K562 (cell line): Measurements from ENCODE around the gene LAMTOR1. TPM values are rescaled to one million over a fixed set of nuclear protein-coding genes. Genes with fewer than 3 reads are reported as not detected.
A peak's percentile ranks its signal among the peaks of the same experiment; 100 is the strongest.

Experiments used
- ATF3 ChIP-seq, 2 experiments: fragments of 450-650 bp in 1 of 2; sonication (generic) in 1 of 2; formaldehyde crosslinking in 1 of 2; IDR thresholded peaks in 1 of 2; conservative IDR thresholded peaks in 1 of 2; 2 replicates each; pipeline versions ENCODE4 v1.6.1 to v1.8.1; 2016 to 2023; ENCODE audit warnings: mild to moderate bottlenecking in 2 of 2, moderate library complexity in 2 of 2, inconsistent platforms in 1 of 2, missing genetic modification reagents in 1 of 2
- ATF4 ChIP-seq: fragments of 450-650 bp; formaldehyde crosslinking; IDR thresholded peaks from 2 replicates; pipeline ENCODE4 v1.4.0; 2022; ENCODE audit warnings: mild to moderate bottlenecking, moderate library complexity
- CBFA2T2 ChIP-seq: fragments of 450-650 bp; conservative IDR thresholded peaks from 2 replicates; pipeline ENCODE4 v1.6.1; 2017; ENCODE audit warnings: mild to moderate bottlenecking
- CHAMP1 ChIP-seq: fragments of 450-650 bp; IDR thresholded peaks from 2 replicates; pipeline ENCODE4 v1.6.1; 2016; ENCODE audit warnings: mild to moderate bottlenecking
- FOXA3 ChIP-seq, 2 experiments: fragments of 450-650 bp in 1 of 2; sonication (generic) in 1 of 2; formaldehyde crosslinking; IDR thresholded peaks in 1 of 2; conservative IDR thresholded peaks in 1 of 2; 2 replicates each; pipeline versions ENCODE4 v1.4.0 to v1.8.0; 2020 to 2022; ENCODE audit warnings: mild to moderate bottlenecking in 2 of 2, missing genetic modification reagents in 1 of 2
- MCM5 ChIP-seq: fragments of 450-650 bp; IDR thresholded peaks from 2 replicates; pipeline ENCODE4 v1.6.1; 2016; ENCODE audit warnings: low read depth
- MTA1 ChIP-seq: fragments of 450-650 bp; IDR thresholded peaks from 2 replicates; pipeline ENCODE4 v1.6.1; 2017; ENCODE audit warnings: borderline replicate concordance
- POLR2G ChIP-seq: fragments of 200-400 bp; formaldehyde crosslinking; IDR thresholded peaks from 2 replicates; pipeline ENCODE4 v1.6.1; 2017; ENCODE audit warnings: low read depth, mild to moderate bottlenecking, antibody characterized with exemption, low read length, moderate library complexity
- PRMT5 ChIP-seq: sonication (generic); formaldehyde crosslinking; IDR thresholded peaks from 2 replicates; pipeline ENCODE4 v1.5.0; 2020; ENCODE audit warnings: missing genetic modification reagents
- PTRF ChIP-seq: fragments of 450-650 bp; IDR thresholded peaks from 2 replicates; pipeline ENCODE4 v1.6.1; 2016; ENCODE audit warnings: mild to moderate bottlenecking, missing genetic modification characterization, missing compliant biosample characterization
- SOX6 ChIP-seq: fragments of 450-650 bp; IDR thresholded peaks from 2 replicates; pipeline ENCODE4 v1.6.1; 2014; ENCODE audit warnings: mild to moderate bottlenecking
- TCF7L2 ChIP-seq: fragments of 150-350 bp; IDR thresholded peaks from 2 replicates; pipeline ENCODE4 v1.6.1; 2016; ENCODE audit warnings: low read depth, mild to moderate bottlenecking, low read length, moderate library complexity
- TFAM ChIP-seq: fragments of 250-450 bp; sonication (Bioruptor Pico); conservative IDR thresholded peaks from 2 replicates; pipeline ENCODE4 v1.5.0; 2021; ENCODE audit warnings: mild to moderate bottlenecking, moderate library complexity
- ZKSCAN1 ChIP-seq: fragments of 150-350 bp; IDR thresholded peaks from 2 replicates; pipeline ENCODE4 v1.6.1; 2016; ENCODE audit warnings: low read depth, low read length
- ZNF592 ChIP-seq: fragments of 450-650 bp; IDR thresholded peaks from 2 replicates; pipeline ENCODE4 v1.6.1; 2017; ENCODE audit warnings: antibody characterized with exemption, mild to moderate bottlenecking
- polyA plus RNA-seq, 8 experiments: library from polyadenylated mRNA; depleted of rRNA in 4 of 8; stranded (reverse) in 5 of 8; unstranded in 3 of 8; fragments of >200 nt; fragmentation: Nextera tagmentation in 2 of 8; fragmentation: Illumina TruSeq in 1 of 8; extraction: Ambion mirVana in 2 of 8; extraction: Trizol in 1 of 8; gene quantifications; 2 replicates each; pipeline versions ENCODE4 v1.2.1 to v1.2.3, GENCODE V29; 2011 to 2014; ENCODE audit warnings: inconsistent platforms in 1 of 8, missing spikeins in 1 of 8
- total RNA-seq, 7 experiments: library from RNA; depleted of rRNA in 6 of 7; stranded (reverse); fragments of >200 nt in 6 of 7; fragmentation: Illumina TruSeq in 2 of 7; extraction: Trizol in 2 of 7; gene quantifications; 2 replicates each; pipeline versions ENCODE4 v1.2.1 to v1.2.3, GENCODE V29; 2011 to 2021; ENCODE audit warnings: low replicate concordance in 1 of 7
- TF ChIP-seq, protein P1 (sequence below): sonication (generic); formaldehyde crosslinking; IDR thresholded peaks from 2 replicates; pipeline ENCODE4 v1.8.1; 2023; ENCODE audit warnings: mild to moderate bottlenecking, missing genetic modification reagents

Gene LAMTOR1
- total and polyA plus RNA-seq, 9 of the 15 experiments (the other 6 are each of a cell fraction or from before 2014, with no cell fraction given): 62.6 to 104 (median 85.3) TPM

DNA sequence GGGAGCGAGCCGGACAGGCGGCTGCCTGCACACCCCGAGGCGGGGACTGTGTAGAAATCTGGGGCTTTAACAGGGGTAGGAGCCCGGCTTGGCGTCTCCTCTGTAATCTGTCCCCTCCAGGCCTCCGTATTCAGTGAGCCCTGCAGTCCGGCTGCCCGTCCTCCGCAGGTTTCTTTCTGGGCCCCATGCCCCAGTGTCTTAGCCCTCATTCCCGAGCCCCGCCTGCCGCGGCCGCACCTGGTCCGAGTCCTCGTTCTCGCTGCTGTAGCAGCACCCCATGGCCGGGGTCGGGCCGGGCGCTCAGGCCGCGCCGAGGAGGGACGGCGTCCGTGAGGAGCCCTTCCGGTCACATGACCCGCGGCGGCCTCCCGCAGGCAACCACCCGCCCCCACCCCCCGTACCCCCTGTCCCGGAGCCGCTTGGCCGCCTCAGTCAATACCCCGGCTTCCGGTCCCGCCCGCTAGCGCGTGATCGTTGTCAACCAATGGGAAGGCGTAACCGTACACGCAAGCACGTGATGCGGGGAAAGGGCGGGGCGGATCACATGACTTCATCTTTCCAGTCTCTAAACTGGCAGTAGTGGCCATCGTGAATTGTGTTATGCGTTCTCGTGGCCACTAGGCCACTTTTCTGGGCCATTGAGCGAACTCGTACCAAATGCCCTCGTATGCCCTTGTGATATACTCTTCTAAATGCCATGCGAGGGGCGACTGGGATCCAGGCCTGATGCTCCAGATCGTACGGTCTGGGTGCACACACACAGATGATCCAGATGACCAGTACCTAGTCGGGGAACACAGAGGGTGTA lies at the start of gene LAMTOR1 (continued):
- TF ChIP-seq CHAMP1 (no peak), SOX6 (peak; percentile 57; the same call in 1 of the 2 replicates), ZNF592 (peak; percentile 95), MTA1 (peak; percentile 49; the same call in 1 of the 2 replicates), PTRF (tag) (no peak), PRMT5 (CRISPR knock-in tag) (0 out of 2 replicates have a peak, but pooled peaks have one; percentile 17), POLR2G (peak; percentile 96), TCF7L2 (no peak), TFAM (CRISPR knock-in tag) (no peak), ATF4 (CRISPR knock-in tag) (no peak), FOXA3 (CRISPR knock-in tag; conservative IDR thresholded peaks at IDR 0.05 in 1 of 2, IDR thresholded peaks at IDR 0.05 in 1 of 2) (peak; percentile 48 to 85; a peak in 3 of 4 replicates), CBFA2T2 (peak; percentile 96), ATF3 (IDR thresholded peaks at IDR 0.05) (peak; percentile 57), ATF3 (CRISPR knock-in tag; conservative IDR thresholded peaks at IDR 0.05) (no peak), ZKSCAN1 (no peak), MCM5 (no peak)
- TF ChIP-seq, protein P1, sequence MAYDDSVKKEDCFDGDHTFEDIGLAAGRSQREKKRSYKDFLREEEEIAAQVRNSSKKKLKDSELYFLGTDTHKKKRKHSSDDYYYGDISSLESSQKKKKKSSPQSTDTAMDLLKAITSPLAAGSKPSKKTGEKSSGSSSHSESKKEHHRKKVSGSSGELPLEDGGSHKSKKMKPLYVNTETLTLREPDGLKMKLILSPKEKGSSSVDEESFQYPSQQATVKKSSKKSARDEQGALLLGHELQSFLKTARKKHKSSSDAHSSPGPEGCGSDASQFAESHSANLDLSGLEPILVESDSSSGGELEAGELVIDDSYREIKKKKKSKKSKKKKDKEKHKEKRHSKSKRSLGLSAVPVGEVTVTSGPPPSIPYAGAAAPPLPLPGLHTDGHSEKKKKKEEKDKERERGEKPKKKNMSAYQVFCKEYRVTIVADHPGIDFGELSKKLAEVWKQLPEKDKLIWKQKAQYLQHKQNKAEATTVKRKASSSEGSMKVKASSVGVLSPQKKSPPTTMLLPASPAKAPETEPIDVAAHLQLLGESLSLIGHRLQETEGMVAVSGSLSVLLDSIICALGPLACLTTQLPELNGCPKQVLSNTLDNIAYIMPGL (CRISPR knock-in tag): no peak
